Measurements from ENCODE around the gene FRMD4A.

GRCh38 chr10:14211610-14212009 lies 119.1 kb downstream of the FRMD4A start:
- TF ChIP-seq CTCF (IDR thresholded peaks at IDR 0.05; ENCODE audit: low read length) (no peak), EZH2 (optimal IDR thresholded peaks at IDR 0.05; ENCODE audit: low read depth, low read length) (no peak)

Measured in MM.1S (cell line).